H1 (cell line): Measurements from ENCODE around the gene GAS2. TPM values are rescaled to one million over a fixed set of nuclear protein-coding genes. Genes with fewer than 3 reads are reported as not detected.

Source experiments
- CTCF ChIA-PET: fragments of 300-600 bp; sonication (Branson Sonifier 250); formaldehyde crosslinking; loops from one replicate; lab custom pipeline; 2021; ENCODE audit not compliant: partially characterized antibody; lab: Charles Lee
- POLR2A ChIA-PET: fragments of 300-600 bp; sonication (Branson Sonifier 250); formaldehyde crosslinking; loops from one replicate; lab custom pipeline; 2021; ENCODE audit warnings: inconsistent platforms; ENCODE audit not compliant: partially characterized antibody; lab: Charles Lee
- DNase-seq, 2 experiments: peaks; one replicate each; pipeline versions ENCODE4 v3.0.0 to v3.0.0-alpha.2; 2010 to 2022; ENCODE audit warnings: low spot score in 2 of 2, low read depth in 1 of 2, mixed read lengths in 1 of 2
- FAIRE-seq: peaks from 2 replicates; lab custom pipeline; 2011; peaks lifted over from hg19 to GRCh38; lab: Jason Lieb, UNC
- H2AFZ ChIP-seq: 2 replicates; pipeline ENCODE4 v1.8.1; 2012; ENCODE audit warnings: low read length, inconsistent platforms
- H2AK5ac ChIP-seq: 2 replicates; pipeline ENCODE4 v1.6.1; 2013; ENCODE audit warnings: low read depth, low read length
- H2BK120ac ChIP-seq: replicated peaks from 2 replicates; pipeline ENCODE3; 2013; ENCODE audit warnings: low read depth, low read length, inconsistent platforms
- H2BK12ac ChIP-seq: 2 replicates; pipeline ENCODE4 v1.6.1; 2013; ENCODE audit warnings: low read depth, low read length
- H2BK15ac ChIP-seq: 2 replicates; pipeline ENCODE4 v1.6.1; 2013; ENCODE audit warnings: low read length
- H2BK20ac ChIP-seq: 2 replicates; pipeline ENCODE4 v1.6.1; 2013; ENCODE audit warnings: low read length
- H2BK5ac ChIP-seq: 2 replicates; pipeline ENCODE4 v1.6.1; 2013; ENCODE audit warnings: low read depth, low read length
- H3K14ac ChIP-seq: 2 replicates; pipeline ENCODE4 v1.6.1; 2013; ENCODE audit warnings: inconsistent platforms; ENCODE audit not compliant: insufficient read length
- H3K18ac ChIP-seq: 2 replicates; pipeline ENCODE4 v1.6.1; 2013; ENCODE audit warnings: low read length; ENCODE audit errors: extremely low read depth
- H3K23ac ChIP-seq: 2 replicates; pipeline ENCODE4 v1.6.1; 2013; ENCODE audit warnings: inconsistent platforms; ENCODE audit not compliant: insufficient read length
- H3K23me2 ChIP-seq: 2 replicates; pipeline ENCODE4 v1.6.1; 2013; ENCODE audit warnings: low read depth, low read length
- H3K27ac ChIP-seq: 2 replicates; pipeline ENCODE4 v1.6.1; 2011; ENCODE audit warnings: low read depth, low read length, inconsistent platforms
- H3K27me3 ChIP-seq, 4 experiments: replicated peaks in 1 of 4; 1 replicate in 1 of 4; 2 replicates in 3 of 4; pipeline versions ENCODE4 v1.6.1 to v1.8.1; 2011 to 2013; ENCODE audit warnings: low read length in 3 of 4, mild to moderate bottlenecking in 3 of 4, inconsistent platforms in 2 of 4, mixed read lengths in 2 of 4, moderate library complexity in 1 of 4; ENCODE audit not compliant: control insufficient read depth in 3 of 4, insufficient read depth in 3 of 4; ENCODE audit errors: extremely low read depth in 1 of 4
- H3K36me3 ChIP-seq, 4 experiments: 2 replicates each; pipeline versions ENCODE4 v1.6.1 to v1.8.1; 2011 to 2013; ENCODE audit warnings: mild to moderate bottlenecking in 4 of 4, low read length in 3 of 4, moderate library complexity in 2 of 4, control low read depth in 1 of 4, inconsistent platforms in 1 of 4; ENCODE audit not compliant: insufficient read depth in 4 of 4, control insufficient read depth in 2 of 4
- H3K4ac ChIP-seq: replicated peaks from 2 replicates; pipeline ENCODE3; 2013; ENCODE audit warnings: low read length, low read depth, mixed read lengths, inconsistent platforms; ENCODE audit not compliant: insufficient read length
- H3K4me1 ChIP-seq, 4 experiments: replicated peaks in 1 of 4; 1 replicate in 1 of 4; 2 replicates in 3 of 4; pipeline versions ENCODE4 v1.6.1 to v1.8.1; 2011 to 2013; ENCODE audit warnings: low read length in 3 of 4, inconsistent platforms in 2 of 4, mixed read lengths in 1 of 4; ENCODE audit not compliant: insufficient read depth in 4 of 4, control insufficient read depth in 3 of 4
- H3K4me2 ChIP-seq, 2 experiments: 2 replicates each; pipeline versions ENCODE4 v1.6.1 to v1.8.1; 2011 to 2013; ENCODE audit warnings: low read depth in 2 of 2, low read length in 2 of 2, control low read depth in 1 of 2, inconsistent platforms in 1 of 2, mild to moderate bottlenecking in 1 of 2; ENCODE audit not compliant: insufficient read depth in 1 of 2
- H3K4me3 ChIP-seq, 4 experiments: fragments of 200-600, 300-600 bp in 1 of 4; sonication (generic), shearing (Covaris generic), sonication (Bioruptor Twin) in 1 of 4; 2 replicates each; pipeline versions ENCODE4 v1.5.1 to v1.8.1; 2011 to 2016; ENCODE audit warnings: low read length in 4 of 4, low read depth in 3 of 4, control low read depth in 2 of 4, inconsistent platforms in 2 of 4, mild to moderate bottlenecking in 2 of 4, mixed read lengths in 1 of 4, moderate library complexity in 1 of 4; ENCODE audit not compliant: insufficient read depth in 2 of 4; ENCODE audit errors: extremely low read depth in 1 of 4
- H3K56ac ChIP-seq: replicated peaks from 2 replicates; pipeline ENCODE3; 2013; ENCODE audit warnings: low read depth, mild to moderate bottlenecking, mixed read lengths, low read length, inconsistent platforms; ENCODE audit not compliant: insufficient read length
- H3K79me1 ChIP-seq: 2 replicates; pipeline ENCODE4 v1.6.1; 2013; ENCODE audit warnings: low read depth, low read length, control low read depth
- H3K79me2 ChIP-seq, 2 experiments: 2 replicates each; pipeline versions ENCODE4 v1.6.1 to v1.8.1; 2012 to 2013; ENCODE audit warnings: low read length in 2 of 2, mild to moderate bottlenecking in 2 of 2, inconsistent platforms in 1 of 2; ENCODE audit not compliant: insufficient read depth in 2 of 2, control insufficient read depth in 1 of 2
- H3K9ac ChIP-seq, 4 experiments: replicated peaks in 1 of 4; 1 replicate in 1 of 4; 2 replicates in 3 of 4; pipeline versions ENCODE4 v1.6.1 to v1.8.1; 2011 to 2013; ENCODE audit warnings: low read depth in 3 of 4, low read length in 3 of 4, control low read depth in 2 of 4, mild to moderate bottlenecking in 2 of 4, moderate library complexity in 2 of 4, inconsistent platforms in 1 of 4; ENCODE audit errors: extremely low read depth in 1 of 4
- H3K9me3 ChIP-seq, 2 experiments: 2 replicates each; pipeline versions ENCODE4 v1.6.1 to v1.8.1; 2012 to 2013; ENCODE audit warnings: mild to moderate bottlenecking in 2 of 2, moderate library complexity in 2 of 2, control low read depth in 1 of 2, inconsistent platforms in 1 of 2, low read depth in 1 of 2, low read length in 1 of 2, mixed read lengths in 1 of 2; ENCODE audit not compliant: insufficient read depth in 2 of 2
- H4K20me1 ChIP-seq, 2 experiments: replicated peaks in 1 of 2; 2 replicates each; pipeline versions ENCODE3 to v1.8.1; 2011 to 2013; ENCODE audit warnings: inconsistent platforms in 2 of 2, low read length in 2 of 2, mild to moderate bottlenecking in 1 of 2; ENCODE audit not compliant: insufficient read depth in 2 of 2, control insufficient read depth in 1 of 2
- H4K5ac ChIP-seq: 2 replicates; pipeline ENCODE4 v1.6.1; 2013; ENCODE audit warnings: low read length, low read depth, mixed read lengths, inconsistent platforms; ENCODE audit not compliant: insufficient read length
- H4K8ac ChIP-seq: 2 replicates; pipeline ENCODE4 v1.8.0; 2013; ENCODE audit warnings: mild to moderate bottlenecking, moderate library complexity, low read length, inconsistent platforms; ENCODE audit not compliant: insufficient read depth; ENCODE audit errors: extremely low read depth
- H4K91ac ChIP-seq: replicated peaks from 2 replicates; pipeline ENCODE3; 2013; ENCODE audit warnings: low read length, mixed read lengths, inconsistent platforms; ENCODE audit not compliant: insufficient read length
- CEBPB ChIP-seq: IDR thresholded peaks from 2 replicates; pipeline ENCODE4 v1.6.1; 2012; ENCODE audit warnings: low read depth, low read length
- CTBP2 ChIP-seq: IDR thresholded peaks from 2 replicates; pipeline ENCODE4 v1.7.0; 2011; ENCODE audit warnings: borderline replicate concordance, mild to moderate bottlenecking, moderate library complexity, mixed read lengths, low read length; ENCODE audit not compliant: insufficient read depth, insufficient read length
- GABPA ChIP-seq: IDR thresholded peaks from 2 replicates; pipeline ENCODE4 v1.6.1; 2011; ENCODE audit warnings: mild to moderate bottlenecking, low read length, moderate library complexity, borderline replicate concordance; ENCODE audit not compliant: insufficient read depth
- JUND ChIP-seq: IDR thresholded peaks from 2 replicates; pipeline ENCODE4 v1.6.1; 2011; ENCODE audit warnings: mild to moderate bottlenecking, improper control_type of control experiment, low read length
- POLR2AphosphoS5 ChIP-seq: IDR thresholded peaks from 2 replicates; pipeline ENCODE4 v1.6.1; 2011; ENCODE audit warnings: low read depth, low read length
- SIRT6 ChIP-seq: IDR thresholded peaks from one replicate; pipeline ENCODE4 v1.7.1; 2012; ENCODE audit warnings: low read length, inconsistent platforms
- SP1 ChIP-seq: IDR thresholded peaks from 2 replicates; pipeline ENCODE4 v1.6.1; 2011; ENCODE audit warnings: low read depth, low read length
- SP2 ChIP-seq: IDR thresholded peaks from 2 replicates; pipeline ENCODE4 v1.6.1; 2012; ENCODE audit warnings: mild to moderate bottlenecking, low read length, inconsistent platforms
- SP4 ChIP-seq: IDR thresholded peaks from 2 replicates; pipeline ENCODE4 v1.6.1; 2012; ENCODE audit warnings: low read length, inconsistent platforms
- SRF ChIP-seq: IDR thresholded peaks from 2 replicates; pipeline ENCODE4 v1.6.1; 2011; ENCODE audit warnings: mild to moderate bottlenecking, low read depth, low read length, moderate library complexity
- TAF1 ChIP-seq: IDR thresholded peaks from 2 replicates; pipeline ENCODE4 v1.6.1; 2011; ENCODE audit warnings: mild to moderate bottlenecking, low read depth, low read length
- WGBS, 2 experiments: shearing (Covaris generic) in 1 of 2; methylation state at CpG; one replicate each; pipeline versions ENCODE4 v1.1.6 to v1.1.7; 2013 to 2015; ENCODE audit warnings: low lambda C conversion rate in 2 of 2, mixed read lengths in 2 of 2, inconsistent platforms in 1 of 2, low coverage in 1 of 2, missing lambda C conversion rate in 1 of 2; ENCODE audit not compliant: insufficient replicate concordance in 2 of 2, insufficient coverage in 1 of 2, insufficient read length in 1 of 2; ENCODE audit errors: extremely low coverage in 1 of 2, missing lambda C conversion rate in 1 of 2; 5-methylcytosine and 5-hydroxymethylcytosine counted together
- polyA plus RNA-seq, 7 experiments: library from polyadenylated mRNA; depleted of rRNA in 3 of 7; stranded (reverse) in 5 of 7; unstranded in 2 of 7; fragments of >200 nt in 5 of 7; fragments of 200-250 nt in 2 of 7; gene quantifications; 1 replicate in 5 of 7; 2 replicates in 1 of 7; 4 replicates in 1 of 7; pipeline versions ENCODE4 v1.2.1 to v1.2.3, GENCODE V29; 2011 to 2013; ENCODE audit warnings: missing spikeins in 2 of 7, mixed read lengths in 2 of 7
- total RNA-seq: library from RNA; stranded (reverse); fragmentation: NEBNext Ultra II Directional; extraction: Animal tissue kit (Norgen Biotek cat#: 25700); gene quantifications from 2 replicates; pipeline ENCODE4 v1.2.1, GENCODE V29; 2021
- TF ChIP-seq, protein P1 (sequence below), 3 experiments: IDR thresholded peaks; 1 replicate in 2 of 3; 2 replicates in 1 of 3; pipeline versions ENCODE4 v1.5.1 to v1.6.1; 2011; ENCODE audit warnings: low read length in 3 of 3, mild to moderate bottlenecking in 3 of 3, inconsistent platforms in 2 of 3, low read depth in 1 of 3, moderate library complexity in 1 of 3; ENCODE audit not compliant: insufficient read depth in 1 of 3; ENCODE audit errors: control extremely low read depth in 1 of 3
- TF ChIP-seq, protein P2 (sequence below): IDR thresholded peaks from 2 replicates; pipeline ENCODE4 v1.6.1; 2012; ENCODE audit warnings: inconsistent platforms

The GAS2 gene
- total and polyA plus RNA-seq, 2 of the 8 experiments (the other 6 are each of a cell fraction or from before 2014, with no cell fraction given), result 0.70 to 1.7 TPM

DNA sequence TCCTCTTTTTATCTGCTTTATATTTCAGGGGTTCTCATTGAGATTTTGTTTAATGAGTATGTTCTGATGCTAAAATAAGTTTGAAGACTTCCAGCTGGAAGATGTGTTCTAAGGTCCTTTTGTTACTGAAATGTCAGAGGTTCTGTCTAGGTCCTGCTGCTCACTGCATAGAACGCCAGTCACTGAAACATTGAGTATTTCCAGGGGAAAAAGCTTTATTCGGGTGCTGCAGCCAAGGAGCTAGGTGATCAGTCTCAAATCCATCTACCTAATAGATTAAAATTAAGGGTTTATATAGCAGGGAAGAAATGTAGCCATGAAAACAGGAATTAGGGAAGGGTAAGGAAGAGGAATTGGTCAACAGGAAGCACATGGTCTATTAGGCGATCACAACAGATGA is 143.5 kb downstream of the GAS2 start:
- H4K91ac ChIP-seq, result no peak overlapping the region
- H3K79me1 ChIP-seq, result no peaks in the 10 kb centered on the region
- H3K4me2 ChIP-seq, result no peak overlapping the region
- no peaks in the 10 kb centered on the region for H3K36me3 ChIP-seq
- H3K27me3 ChIP-seq, result no peaks in the 10 kb centered on the region
- H3K4ac ChIP-seq, result no peak overlapping the region
- ChIA-PET POLR2A (no interaction called here), CTCF (interaction anchor here (1.5 to 2.5 kb wide), 2 partner anchors 12 to 23 kb away, joined by 3 to 8 read pairs; no protein-coding TSS in a partner anchor)
- H3K9ac ChIP-seq, result no peak overlapping the region
- H2AK5ac ChIP-seq, result no peak overlapping the region
- no peaks in the 10 kb centered on the region for H3K4me1 ChIP-seq
- H4K5ac ChIP-seq, result no peak overlapping the region
- 85% methylated on average over 3 of the region's 3 CpGs; no CpG with 5 or more reads in 1 of the 2 experiments for WGBS, 2 experiments
- DNase-seq (no peak), FAIRE-seq (no peak)
- H2BK12ac ChIP-seq, result no peak overlapping the region
- no peak overlapping the region for H3K4me3 ChIP-seq
- H3K23ac ChIP-seq, result no peak overlapping the region
- no peak overlapping the region for H2BK120ac ChIP-seq
- H2BK5ac ChIP-seq, result no peak overlapping the region
- no peak overlapping the region for H4K8ac ChIP-seq
- no peak overlapping the region for H3K27ac ChIP-seq
- H3K14ac ChIP-seq, result no peak overlapping the region
- no peak overlapping the region for H3K18ac ChIP-seq
- no peak overlapping the region for H2BK20ac ChIP-seq
- peaks cover 3 to 6% of the 10 kb centered on the region in 2 experiments; a peak in 2 of 4 replicates for H3K9me3 ChIP-seq
- no peak overlapping the region for H2AFZ ChIP-seq
- H3K23me2 ChIP-seq, result no peaks in the 10 kb centered on the region; the same call in 1 of the 2 replicates
- no peak overlapping the region for H2BK15ac ChIP-seq
- H3K56ac ChIP-seq, result no peak overlapping the region
- H4K20me1 ChIP-seq, result no peaks in the 10 kb centered on the region
- H3K79me2 ChIP-seq, result no peaks in the 10 kb centered on the region
- no peak for TF ChIP-seq SIRT6
- TF ChIP-seq CTBP2, result no peak
- TF ChIP-seq SP2, result no peak
- TF ChIP-seq, protein P1, sequence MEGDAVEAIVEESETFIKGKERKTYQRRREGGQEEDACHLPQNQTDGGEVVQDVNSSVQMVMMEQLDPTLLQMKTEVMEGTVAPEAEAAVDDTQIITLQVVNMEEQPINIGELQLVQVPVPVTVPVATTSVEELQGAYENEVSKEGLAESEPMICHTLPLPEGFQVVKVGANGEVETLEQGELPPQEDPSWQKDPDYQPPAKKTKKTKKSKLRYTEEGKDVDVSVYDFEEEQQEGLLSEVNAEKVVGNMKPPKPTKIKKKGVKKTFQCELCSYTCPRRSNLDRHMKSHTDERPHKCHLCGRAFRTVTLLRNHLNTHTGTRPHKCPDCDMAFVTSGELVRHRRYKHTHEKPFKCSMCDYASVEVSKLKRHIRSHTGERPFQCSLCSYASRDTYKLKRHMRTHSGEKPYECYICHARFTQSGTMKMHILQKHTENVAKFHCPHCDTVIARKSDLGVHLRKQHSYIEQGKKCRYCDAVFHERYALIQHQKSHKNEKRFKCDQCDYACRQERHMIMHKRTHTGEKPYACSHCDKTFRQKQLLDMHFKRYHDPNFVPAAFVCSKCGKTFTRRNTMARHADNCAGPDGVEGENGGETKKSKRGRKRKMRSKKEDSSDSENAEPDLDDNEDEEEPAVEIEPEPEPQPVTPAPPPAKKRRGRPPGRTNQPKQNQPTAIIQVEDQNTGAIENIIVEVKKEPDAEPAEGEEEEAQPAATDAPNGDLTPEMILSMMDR (IDR thresholded peaks at IDR 0.05; ENCODE audit: control extremely low read depth in 1 of 3, insufficient read depth in 1 of 3, low read depth in 1 of 3, low read length in 3 of 3), result no peak
- no peak for TF ChIP-seq SRF
- no peak for TF ChIP-seq SP4
- TF ChIP-seq CEBPB, result no peak
- TF ChIP-seq, protein P2, sequence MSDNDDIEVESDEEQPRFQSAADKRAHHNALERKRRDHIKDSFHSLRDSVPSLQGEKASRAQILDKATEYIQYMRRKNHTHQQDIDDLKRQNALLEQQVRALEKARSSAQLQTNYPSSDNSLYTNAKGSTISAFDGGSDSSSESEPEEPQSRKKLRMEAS, result no peak
- TF ChIP-seq SP1, result no peak
- no peak for TF ChIP-seq JUND
- TF ChIP-seq GABPA, result no peak
- no peak for TF ChIP-seq TAF1
- no peak for TF ChIP-seq POLR2AphosphoS5
